Stomach (tissue), 9 donors: ENCODE data around the gene CD82. TPM values are rescaled to one million over a fixed set of nuclear protein-coding genes. Genes with fewer than 3 reads are reported as not detected.

Experiments used
- DNase-seq, 2 donors: peaks; one replicate each; pipeline versions ENCODE4 v3.0.0 to v3.0.0-alpha.2; 2013 to 2019
- H3K27ac ChIP-seq, 5 donors: fragments of 200-600 bp in 4 of 5; sonication (generic) in 4 of 5; one replicate each; pipeline ENCODE4 v1.5.1; 2013 to 2019; ENCODE audit warnings: mild to moderate bottlenecking in 1 of 5, moderate library complexity in 1 of 5
- H3K27me3 ChIP-seq, 3 donors: fragments of 200-600 bp; sonication (generic); one replicate each; pipeline ENCODE4 v1.5.1; 2017 to 2019; ENCODE audit warnings: mixed run types in 1 of 3
- H3K36me3 ChIP-seq, 4 donors: fragments of 200-600 bp; sonication (generic); 1 replicate in 3 of 4; 2 replicates in 1 of 4; pipeline ENCODE4 v1.5.1; 2016 to 2019
- H3K4me1 ChIP-seq, 4 donors: fragments of 200-600 bp; sonication (generic); one replicate each; pipeline ENCODE4 v1.5.1; 2016 to 2019
- H3K4me3 ChIP-seq, 4 donors: fragments of 200-600 bp; sonication (generic) in 3 of 4; one replicate each; pipeline ENCODE4 v1.5.1; 2016 to 2019; ENCODE audit warnings: mild to moderate bottlenecking in 1 of 4
- H3K9me3 ChIP-seq, 4 donors: fragments of 200-600 bp; sonication (generic); one replicate each; pipeline ENCODE4 v1.5.1; 2016 to 2019
- CTCF ChIP-seq, 7 experiments: fragments of 450-650 bp in 4 of 7; fragments of 200-600 bp in 3 of 7; sonication (generic) in 3 of 7; IDR thresholded peaks; one replicate each; pipeline ENCODE4 v1.5.1; 2016 to 2019; ENCODE audit warnings: antibody characterized with exemption in 7 of 7, control low read depth in 2 of 7, mild to moderate bottlenecking in 1 of 7
- EP300 ChIP-seq: sonication (generic); formaldehyde crosslinking; IDR thresholded peaks from one replicate; pipeline ENCODE4 v1.6.1; 2017; ENCODE audit warnings: antibody characterized with exemption
- POLR2A ChIP-seq, 4 donors: fragments of 450-650 bp; IDR thresholded peaks; one replicate each; pipeline ENCODE4 v1.6.1; 2016; ENCODE audit warnings: antibody characterized with exemption in 4 of 4, control low read depth in 2 of 4, mild to moderate bottlenecking in 1 of 4, moderate library complexity in 1 of 4
- POLR2AphosphoS5 ChIP-seq, 3 donors: sonication (generic); formaldehyde crosslinking; IDR thresholded peaks; one replicate each; pipeline ENCODE4 v1.6.1; 2016; ENCODE audit warnings: antibody characterized with exemption in 3 of 3
- WGBS, 5 donors: extraction: QIAGEN DNeasy Blood & Tissue Kit in 3 of 5; methylation state at CpG; one replicate each; pipeline versions ENCODE4 v1.1.5 to v1.1.7; 2013 to 2018; 5-methylcytosine and 5-hydroxymethylcytosine counted together
- intact Hi-C: fragments of 100-400 bp; cut with DNase I; formaldehyde crosslinking; loops from one replicate; pipeline ENCODE4 v1.15.1; 2023; ENCODE audit warnings: low total_unique reads
- polyA plus RNA-seq, 3 donors: library from polyadenylated mRNA; stranded (reverse); fragments of 200-250 nt; gene quantifications; one replicate each; pipeline ENCODE4 v1.2.3, GENCODE V29; 2013
- total RNA-seq, 5 donors: library from RNA; depleted of rRNA; stranded (reverse); fragments of >200 nt; gene quantifications; one replicate each; pipeline versions ENCODE4 v1.1.0 to v1.2.3, GENCODE V29; 2014 to 2016
- donor health status: healthy with polysubstance abuse.
- donor health status: Bipolar disorder and iron deficiency.
- donor health status: healthy.

CD82 gene
- total and polyA plus RNA-seq, 8 donors = 0.58 to 54.4 (median 25.3) TPM

DNA sequence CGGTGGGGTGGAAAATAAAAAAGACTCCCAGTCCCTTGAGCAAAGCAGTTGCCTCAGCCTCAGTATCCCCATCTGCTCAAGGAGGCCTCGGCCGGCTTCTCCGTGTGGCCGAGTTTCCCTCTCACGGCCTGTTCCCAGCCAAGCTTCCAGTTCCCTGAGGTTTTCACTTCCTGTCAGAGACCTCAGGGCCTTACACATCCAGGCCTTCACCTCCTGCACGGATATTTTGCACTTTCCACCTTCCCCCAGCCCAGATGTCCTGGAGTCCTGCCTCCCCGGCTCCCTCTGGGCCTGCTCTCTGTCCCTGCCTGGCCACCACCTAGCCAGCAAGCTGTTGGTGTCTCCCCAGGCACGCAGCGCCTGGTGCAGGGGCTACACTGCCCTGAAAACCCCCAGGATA lies 41.1 kb upstream of the CD82 start:
- Histone ChIP-seq H3K27me3 (peaks cover 0 to 37% (median 5%) of the 10 kb centered on the region in 3 donors), H3K9me3 (no peaks in the 10 kb centered on the region), H3K27ac (no peak overlapping the region), H3K4me3 (no peak overlapping the region), H3K36me3 (no peaks in the 10 kb centered on the region), H3K4me1 (peaks cover 0 to 18% (median 9%) of the 10 kb centered on the region in 4 donors)
- 77 to 87% (median 85%) methylated on average over 10 of the region's 10 CpGs for WGBS, 5 donors
- TF ChIP-seq POLR2AphosphoS5 (IDR thresholded peaks at IDR 0.05) (no peak), CTCF (IDR thresholded peaks at IDR 0.05) (no peak), EP300 (no peak), POLR2A (IDR thresholded peaks at IDR 0.05) (no peak)
- no peak for DNase-seq
- intact Hi-C loops = no loop called here

DNA sequence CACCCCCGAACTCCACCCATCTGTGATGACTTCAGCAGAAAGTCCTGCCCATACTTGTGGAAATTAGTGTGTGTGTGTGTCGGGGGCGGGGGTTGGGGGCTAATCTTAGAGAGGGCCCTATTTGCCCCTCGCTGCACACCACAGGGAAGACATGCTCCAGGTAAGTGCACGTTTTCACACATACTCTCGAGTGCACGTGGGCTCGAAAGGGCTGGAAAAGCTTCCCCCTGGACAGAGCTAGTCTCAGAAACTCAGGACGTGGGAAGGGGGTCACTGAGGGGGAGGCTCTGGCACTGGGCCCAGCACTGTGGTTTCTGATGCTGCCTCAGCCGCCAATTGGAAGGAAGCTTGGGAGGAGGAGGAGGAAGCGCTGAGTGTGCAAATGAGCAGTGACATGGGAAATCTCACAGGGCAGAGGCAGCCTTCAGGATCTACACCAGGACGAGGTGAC lies 40.7 kb upstream of the CD82 start:
- TF ChIP-seq EP300 (no peak), POLR2A (IDR thresholded peaks at IDR 0.05) (no peak), POLR2AphosphoS5 (IDR thresholded peaks at IDR 0.05) (no peak), CTCF (IDR thresholded peaks at IDR 0.05) (no peak)
- Histone ChIP-seq H3K4me3 (no peak overlapping the region), H3K27ac (no peak overlapping the region), H3K36me3 (no peaks in the 10 kb centered on the region), H3K9me3 (no peaks in the 10 kb centered on the region), H3K27me3 (peaks cover 0 to 36% (median 5%) of the 10 kb centered on the region in 3 donors), H3K4me1 (peaks cover 0 to 13% (median 9%) of the 10 kb centered on the region in 4 donors)
- peak in 1 of 2 donors; percentile 66 for DNase-seq
- intact Hi-C loops = no loop called here
- 67 to 73% (median 72%) methylated on average over 12 of the region's 12 CpGs for WGBS, 5 donors

DNA sequence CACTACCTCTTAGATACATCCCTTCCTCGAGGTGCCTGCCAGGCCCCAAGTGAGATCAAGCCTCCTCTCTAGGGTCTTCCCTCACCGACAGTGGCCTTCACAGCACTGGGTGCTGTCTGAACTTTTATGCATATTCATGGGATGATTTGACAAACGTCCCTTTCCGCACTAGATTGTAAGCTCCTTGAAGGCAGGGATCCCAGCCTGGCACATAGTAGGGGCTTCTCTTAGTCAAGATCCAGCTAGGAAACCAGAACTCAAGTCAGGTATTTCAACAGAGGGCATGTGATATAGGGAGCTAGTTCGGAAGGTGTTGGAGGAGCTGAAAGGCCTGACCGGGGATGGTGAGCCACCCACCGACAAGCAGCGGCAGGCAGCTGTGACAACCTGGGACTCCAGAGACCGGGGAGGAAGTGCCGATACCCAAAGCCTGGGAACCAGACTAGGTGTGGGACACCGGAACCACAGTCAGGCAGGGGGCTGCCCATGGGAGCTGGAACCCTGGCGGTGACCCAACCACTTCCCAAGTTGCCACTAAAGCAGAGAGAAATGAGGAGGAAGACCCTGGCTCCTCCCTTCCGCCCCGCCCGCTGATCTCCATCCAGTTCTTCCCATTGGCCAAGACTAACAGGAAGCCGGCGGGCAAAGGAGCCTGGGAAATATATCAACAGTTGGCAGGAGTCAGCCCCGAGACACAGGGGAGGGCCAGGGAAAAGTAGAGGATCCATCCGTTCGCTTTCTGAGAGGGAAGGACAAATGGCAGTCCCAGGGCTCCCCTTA lies 39.8 kb upstream of the CD82 start:
- Histone ChIP-seq H3K9me3 (no peaks in the 10 kb centered on the region), H3K4me1 (peaks cover 0 to 9% (median 3%) of the 10 kb centered on the region in 4 donors), H3K27me3 (peaks cover 0 to 28% (median under 1%) of the 10 kb centered on the region in 3 donors), H3K27ac (no peak overlapping the region), H3K4me3 (no peak overlapping the region), H3K36me3 (no peaks in the 10 kb centered on the region)
- DNase-seq = no peak
- intact Hi-C loops = no loop called here
- no peak for TF ChIP-seq CTCF (IDR thresholded peaks at IDR 0.05)
- no peak for TF ChIP-seq POLR2AphosphoS5 (IDR thresholded peaks at IDR 0.05)
- TF ChIP-seq EP300 = no peak
- no peak for TF ChIP-seq POLR2A (IDR thresholded peaks at IDR 0.05)
- 84 to 96% (median 92%) methylated on average over 13 to 20 of the region's 20 CpGs for WGBS, 5 donors

DNA sequence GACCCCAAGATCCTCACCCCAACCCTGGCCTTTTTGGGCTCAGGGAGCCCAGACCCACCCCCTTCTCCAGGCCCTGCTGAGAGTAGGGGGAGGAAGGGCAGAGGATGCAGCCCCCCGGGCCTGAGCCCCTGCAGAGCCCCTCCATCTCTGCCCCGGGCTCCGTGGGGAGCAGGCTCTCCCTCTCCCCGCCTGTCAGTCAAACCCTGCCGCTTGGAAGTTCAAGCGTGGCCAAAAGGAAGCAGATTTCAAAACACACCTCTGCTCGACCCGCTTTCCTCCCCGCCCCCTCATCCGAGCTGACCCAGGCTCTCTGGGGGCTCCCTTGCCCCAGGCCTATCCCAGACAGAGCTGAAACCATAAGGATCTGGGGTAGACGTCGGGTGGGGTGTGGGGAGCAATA lies 39.0 kb upstream of the CD82 start:
- peaks cover 0 to 9% (median 0%) of the 10 kb centered on the region in 4 donors for H3K4me1 ChIP-seq
- no peaks in the 10 kb centered on the region for H3K36me3 ChIP-seq
- no peak overlapping the region for H3K27ac ChIP-seq
- intact Hi-C loops = no loop called here
- no peak overlapping the region for H3K4me3 ChIP-seq
- H3K27me3 ChIP-seq = peaks cover 0 to 28% (median 0%) of the 10 kb centered on the region in 3 donors
- no peaks in the 10 kb centered on the region for H3K9me3 ChIP-seq
- DNase-seq = no peak
- WGBS, 5 donors = 57 to 74% (median 63%) methylated on average over 12 of the region's 12 CpGs
- TF ChIP-seq POLR2AphosphoS5 (IDR thresholded peaks at IDR 0.05) (no peak), POLR2A (IDR thresholded peaks at IDR 0.05) (no peak), CTCF (IDR thresholded peaks at IDR 0.05) (no peak), EP300 (no peak)
